ENCODE measurements around the gene GATB.

The GATB gene

DNA sequence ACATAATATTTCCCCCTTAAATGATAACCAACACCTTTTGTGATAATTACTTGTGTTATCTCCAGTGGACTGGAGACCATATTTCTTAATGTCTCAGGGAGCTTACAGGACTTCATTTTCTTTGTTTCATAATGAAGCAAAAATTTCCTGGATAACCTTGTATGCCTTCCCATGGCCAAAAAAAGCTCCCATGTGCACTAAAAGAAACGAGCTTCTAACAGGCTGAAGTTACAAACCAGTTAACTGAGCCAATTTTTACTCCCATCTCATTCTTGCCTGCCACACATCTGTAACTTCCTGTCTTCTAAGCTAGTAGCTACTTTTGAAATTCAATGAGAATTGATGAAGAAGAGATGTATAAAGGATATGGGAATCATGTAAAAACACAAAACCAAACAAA lies 32.8 kb downstream of the GATB start:
- no peak for DNase-seq

GRCh38 chr4:151727365-151727764 lies 33.4 kb downstream of the GATB start:
- DNase-seq = no peak

DNA sequence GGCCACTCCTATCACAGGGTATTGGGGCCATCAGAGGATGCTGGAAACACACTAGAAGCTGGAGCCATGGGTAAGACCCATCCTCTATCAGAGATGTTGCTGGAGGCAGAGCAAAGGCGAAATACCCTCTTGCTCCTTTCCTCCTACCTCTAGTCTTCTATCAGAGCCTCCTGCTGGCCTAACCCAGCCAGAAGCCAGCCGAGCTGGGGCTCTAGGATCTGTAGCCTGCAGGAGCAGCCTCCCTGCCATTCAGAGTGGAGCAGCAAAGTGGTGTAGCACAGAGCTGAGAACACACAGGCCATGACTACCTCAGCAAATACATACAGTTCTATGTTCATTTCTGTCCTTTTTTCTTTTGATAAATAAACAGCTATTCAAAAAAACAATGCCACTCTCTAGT lies 35.7 kb downstream of the GATB start:
- DNase-seq = no peak

- no peak for DNase-seq
These were observed 38.9 kb downstream of the GATB start for GRCh38 chr4:151721916-151722315.

GRCh38 chr4:151721466-151721865 lies 39.3 kb downstream of the GATB start:
- DNase-seq = no peak

- DNase-seq = no peak
These were observed 40.9 kb downstream of the GATB start for GRCh38 chr4:151719956-151720334.

GRCh38 chr4:151718984-151719955 lies 41.5 kb downstream of the GATB start:
- DNase-seq = no peak

GRCh38 chr4:151717909-151718628 lies 42.7 kb downstream of the GATB start:
- DNase-seq = no peak

- no peak for DNase-seq
These were observed 43.5 kb downstream of the GATB start for GRCh38 chr4:151717314-151717713.

GRCh38 chr4:151716324-151716723 lies 44.5 kb downstream of the GATB start:
- DNase-seq = no peak

GRCh38 chr4:151715881-151716280 lies 44.9 kb downstream of the GATB start:
- no peak for DNase-seq

- DNase-seq = no peak
These were observed 48.0 kb downstream of the GATB start for GRCh38 chr4:151712777-151713176.

DNA sequence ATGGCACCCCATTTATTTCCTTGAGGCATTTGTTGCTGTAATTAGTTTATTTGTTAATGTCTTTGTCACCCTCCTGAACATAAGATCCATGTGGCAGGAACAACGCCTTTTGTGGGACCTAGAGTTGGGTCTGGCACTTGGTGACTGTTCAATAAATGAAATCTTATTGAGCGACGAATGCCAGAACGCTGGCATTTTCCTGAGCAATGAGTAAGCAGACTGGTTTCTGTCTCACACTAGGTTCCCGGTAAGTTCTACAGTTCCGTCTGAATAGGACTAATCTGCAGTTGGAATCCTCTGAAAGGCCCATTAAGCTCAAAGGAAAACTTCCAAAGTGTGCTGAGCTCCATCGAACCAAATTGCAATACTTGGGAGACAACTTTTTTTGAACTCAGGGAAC lies 49.2 kb downstream of the GATB start:
- DNase-seq = no peak

GRCh38 chr4:151709587-151709986 lies 51.2 kb downstream of the GATB start:
- no peak for DNase-seq

DNA sequence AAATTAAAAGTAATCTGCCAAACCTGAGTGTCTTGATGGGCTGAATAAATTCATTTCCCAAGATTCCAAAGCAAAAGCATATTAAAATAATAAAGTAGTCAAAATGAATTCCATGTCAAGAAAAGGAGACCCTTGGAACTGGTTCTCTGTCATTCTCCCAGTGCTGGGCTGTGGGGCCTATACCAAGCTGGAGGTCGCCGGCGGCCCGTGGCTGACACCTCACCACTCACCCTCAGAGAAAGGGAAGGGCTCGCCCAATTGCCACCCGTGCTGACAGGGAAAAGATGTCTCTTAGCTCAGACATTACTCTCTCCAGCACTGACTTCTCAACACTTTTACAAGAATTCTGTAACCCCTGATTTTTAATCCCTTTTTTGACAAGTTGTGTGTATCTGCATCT lies 51.7 kb downstream of the GATB start:
- no peak for DNase-seq

GRCh38 chr4:151708100-151708499 lies 52.7 kb downstream of the GATB start:
- no peak for DNase-seq

GRCh38 chr4:151703401-151703800 lies 57.4 kb downstream of the GATB start:
- DNase-seq = no peak

GRCh38 chr4:151702256-151702655 lies 58.6 kb downstream of the GATB start:
- DNase-seq = no peak

GRCh38 chr4:151700566-151701316 lies 60.1 kb downstream of the GATB start:
- no peak for DNase-seq

DNA sequence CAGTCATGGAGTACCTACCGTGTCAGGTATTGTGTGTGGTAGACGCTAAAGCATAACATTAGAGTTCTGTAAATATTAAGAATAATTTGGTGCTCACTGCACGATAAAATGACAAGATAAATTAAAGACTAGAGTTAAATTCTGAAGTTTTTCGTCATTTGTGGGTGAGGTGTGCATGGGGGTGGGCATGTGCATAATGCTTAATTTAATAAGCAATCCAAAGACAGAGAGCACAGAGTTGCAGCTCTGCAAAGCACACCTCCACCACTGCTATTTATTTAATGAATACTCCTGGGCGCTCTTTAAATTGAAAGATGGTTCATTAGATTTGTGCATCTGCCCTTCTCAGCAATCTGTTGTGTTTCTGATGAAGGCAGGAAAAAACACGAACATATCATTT lies 62.6 kb downstream of the GATB start:
- DNase-seq = no peak

- peak; percentile 63 for DNase-seq
These were observed 65.7 kb downstream of the GATB start for GRCh38 chr4:151694961-151695720.

- DNase-seq = no peak
These were observed 67.8 kb downstream of the GATB start for GRCh38 chr4:151692821-151693673.
